Measurements from ENCODE around the gene LTBP1.
"Not testable (repeated sequence)": the region's sequence is repeated elsewhere in the genome, so short reads cannot be mapped to it uniquely, and the experiment has no call there.

LTBP1 gene

DNA sequence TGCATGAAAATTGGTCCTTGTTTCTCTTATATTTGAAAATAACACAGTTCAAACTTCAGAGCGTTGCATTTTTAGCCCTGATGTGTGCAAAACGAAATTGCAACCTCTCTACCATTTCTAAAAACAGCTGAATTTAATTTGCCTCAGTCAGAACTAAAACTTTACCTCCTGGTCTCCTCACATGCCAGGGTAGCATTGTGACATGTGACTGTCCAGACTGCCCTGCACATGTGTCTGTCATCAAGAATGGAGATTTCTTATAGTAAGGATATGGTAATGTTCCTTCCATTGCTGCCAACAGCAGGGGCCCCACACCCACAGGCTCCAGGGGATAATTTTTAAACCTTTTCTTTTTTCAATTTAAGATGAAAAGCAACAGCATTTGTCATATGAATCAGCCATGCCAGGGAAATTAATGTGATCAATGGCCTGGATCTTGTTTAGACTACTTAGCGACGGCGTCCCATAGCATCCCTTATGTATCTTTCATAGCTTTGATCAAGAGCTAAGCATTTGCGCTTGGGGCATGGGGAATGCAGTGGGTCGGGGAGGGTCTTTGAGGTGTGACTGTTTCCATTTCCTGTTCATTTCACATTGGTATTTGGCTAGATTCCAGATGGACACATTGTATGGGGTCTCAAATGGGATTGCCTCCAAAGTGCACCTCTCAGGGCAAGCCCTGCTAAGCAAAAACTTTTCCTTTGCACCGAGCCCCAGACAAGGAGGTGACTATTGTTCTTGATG, 437.3 kb downstream of the LTBP1 start:
- no peak for DNase-seq (ENCODE audit: low read depth)

DNA sequence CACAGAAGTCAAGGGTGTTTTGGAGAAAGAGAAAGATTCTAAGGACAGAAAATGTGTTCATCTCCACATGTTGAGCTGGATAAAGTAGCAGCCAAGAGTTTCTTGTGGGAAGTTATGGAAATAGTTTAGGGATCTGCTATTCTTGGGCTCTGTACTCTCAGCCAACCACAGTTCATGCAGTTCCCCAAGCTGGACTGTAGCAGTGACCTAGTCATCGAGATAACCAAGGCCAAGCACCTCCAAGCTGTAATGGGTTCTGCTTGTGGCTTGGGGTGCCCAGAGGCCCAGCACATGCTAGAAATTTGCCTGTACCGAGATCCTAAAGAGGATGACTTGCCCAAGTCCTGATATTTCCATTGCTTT, 437.8 kb downstream of the LTBP1 start:
- DNase-seq (ENCODE audit: low read depth), result no peak

DNA sequence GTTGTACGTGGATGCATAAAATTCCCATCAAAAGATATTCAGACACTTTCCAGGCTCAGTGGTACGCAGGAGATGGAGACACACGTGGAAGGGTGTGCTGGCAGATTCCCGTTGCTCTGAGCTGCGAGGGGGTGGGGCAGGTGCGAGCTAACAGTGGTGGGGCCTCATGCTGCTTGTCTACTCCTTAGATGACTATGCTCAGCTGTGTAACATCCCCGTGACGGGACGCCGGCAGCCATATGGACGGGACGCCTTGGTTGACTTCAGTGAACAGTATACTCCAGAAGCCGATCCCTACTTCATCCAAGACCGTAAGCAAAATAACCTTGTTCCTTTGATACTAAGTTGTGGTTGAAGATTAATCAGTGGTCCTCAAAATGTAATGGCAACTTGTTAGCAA, 442.2 kb downstream of the LTBP1 start:
- no peak for DNase-seq (ENCODE audit: low read depth)

DNA sequence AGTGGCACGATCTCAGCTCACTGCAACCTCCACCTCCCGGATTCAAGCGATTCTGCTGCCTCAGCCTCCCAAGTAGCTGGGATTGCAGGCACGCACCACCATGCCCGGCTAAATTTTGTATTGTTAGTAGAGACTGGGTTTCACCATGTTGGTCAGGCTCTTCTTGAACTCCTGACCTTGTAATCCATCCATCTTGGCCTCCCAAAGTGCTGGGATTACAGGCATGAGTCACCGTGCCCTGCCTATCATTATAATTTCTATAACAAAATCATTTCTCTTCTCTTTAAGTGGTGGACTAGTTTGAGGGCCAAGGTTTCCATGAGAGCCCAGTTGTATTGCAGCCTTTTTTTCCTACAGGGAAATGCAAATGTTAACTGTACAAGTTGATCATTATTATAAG, 442.9 kb downstream of the LTBP1 start:
- DNase-seq (ENCODE audit: low read depth), result not testable (repeated sequence)

DNA sequence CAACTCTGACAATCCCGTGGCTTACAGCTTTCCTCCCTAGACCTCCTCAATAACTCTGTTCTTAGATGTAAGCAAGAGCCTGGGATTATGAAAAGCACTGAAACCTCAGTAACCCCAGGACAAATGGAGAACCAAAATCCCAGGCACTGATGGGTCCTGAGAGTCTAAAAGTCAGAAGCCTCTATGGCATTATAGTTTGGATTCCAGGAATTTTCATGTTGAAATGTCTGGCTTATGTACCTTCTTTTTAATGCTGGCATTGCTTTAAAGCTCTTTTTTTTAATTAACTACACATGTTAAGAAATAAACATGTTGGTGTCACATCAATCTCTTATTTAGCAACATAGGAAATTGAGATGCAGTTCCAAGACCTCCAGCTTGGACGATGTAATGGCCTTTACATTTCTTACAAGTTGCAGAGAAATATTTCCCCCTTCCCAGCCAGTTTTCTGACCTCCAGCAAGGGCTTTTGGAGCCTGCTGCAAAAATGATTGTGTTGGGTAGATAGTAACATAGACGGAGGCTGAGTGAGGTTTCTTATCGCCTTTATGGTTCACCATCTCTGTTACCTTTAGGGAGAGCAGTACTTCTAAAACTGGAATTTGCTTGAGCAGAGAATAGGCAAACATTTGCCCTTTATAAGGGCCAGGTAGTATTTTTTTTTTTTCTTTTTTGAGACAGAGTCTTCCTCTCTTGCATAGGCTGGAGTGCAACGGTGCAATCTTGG, 444.9 kb downstream of the LTBP1 start:
- no peak for DNase-seq (ENCODE audit: low read depth)

DNA sequence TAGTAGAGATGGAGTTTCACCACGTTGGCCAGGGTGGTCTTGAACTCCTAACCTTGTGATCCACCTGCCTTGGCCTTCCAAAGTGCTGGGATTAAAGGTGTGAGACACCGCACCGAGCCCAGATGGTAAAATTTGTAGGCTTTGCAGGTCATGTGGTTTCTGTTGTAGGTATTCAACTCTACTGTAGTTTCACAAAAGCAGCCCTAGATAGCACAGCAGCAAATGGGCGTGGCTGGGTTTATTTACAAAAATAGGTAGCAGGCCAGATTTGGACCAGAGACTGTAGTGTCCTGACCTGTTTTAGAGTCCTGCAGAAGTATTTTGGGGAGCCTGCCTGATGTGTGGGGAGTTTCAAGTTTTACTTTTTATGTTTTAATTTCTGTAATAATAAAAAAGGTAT, 445.6 kb downstream of the LTBP1 start:
- no peak for DNase-seq (ENCODE audit: low read depth)

DNA sequence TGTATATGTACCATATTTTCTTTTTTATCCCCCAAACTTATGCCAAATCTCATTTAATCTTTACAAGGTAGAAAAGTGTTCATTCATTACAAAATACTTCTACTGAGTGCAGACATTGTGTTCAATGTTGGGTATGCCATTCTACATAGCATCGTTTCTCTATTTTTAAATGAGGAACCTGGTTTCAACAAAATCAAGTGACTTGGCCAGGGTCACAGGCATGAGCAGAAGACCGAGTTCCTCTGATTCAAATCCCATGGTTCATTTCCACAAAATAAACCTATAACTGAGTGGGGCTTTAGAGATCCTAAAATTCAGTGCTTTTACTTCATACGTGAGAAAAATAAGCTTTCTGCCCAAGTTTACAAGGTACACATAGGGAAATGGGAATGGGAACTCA, 448.3 kb downstream of the LTBP1 start:
- no peak for DNase-seq (ENCODE audit: low read depth)

DNA sequence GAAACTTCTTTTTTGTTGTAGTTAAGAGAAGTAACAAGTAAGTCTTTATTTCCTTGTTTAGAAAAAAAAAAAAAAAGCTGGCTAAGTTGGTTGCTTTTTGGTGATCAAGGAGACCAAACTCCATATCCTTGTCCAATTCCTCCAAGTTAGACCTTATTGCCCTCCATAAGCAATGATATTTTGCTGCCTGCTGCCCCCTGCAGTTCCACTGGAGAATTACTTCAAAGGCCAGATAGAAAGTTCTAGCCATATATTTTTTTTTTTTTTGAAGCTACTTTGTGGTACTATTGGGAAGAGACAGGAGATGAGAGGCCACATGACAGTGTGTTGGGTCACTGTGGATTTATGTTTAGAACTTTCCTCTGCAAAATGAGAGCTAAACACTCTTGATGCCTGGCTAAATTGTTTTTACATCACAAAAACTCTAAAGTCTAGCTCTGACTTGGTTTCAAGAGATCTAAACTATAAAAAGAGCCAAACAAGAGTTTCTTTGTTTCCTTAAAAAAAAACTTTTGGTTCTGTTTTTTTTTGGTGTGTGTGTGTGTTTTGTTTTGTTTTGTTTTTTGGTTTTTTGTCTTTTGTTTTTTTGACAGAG, 449.0 kb downstream of the LTBP1 start:
- peak; percentile 33 for DNase-seq (ENCODE audit: low read depth)

DNA sequence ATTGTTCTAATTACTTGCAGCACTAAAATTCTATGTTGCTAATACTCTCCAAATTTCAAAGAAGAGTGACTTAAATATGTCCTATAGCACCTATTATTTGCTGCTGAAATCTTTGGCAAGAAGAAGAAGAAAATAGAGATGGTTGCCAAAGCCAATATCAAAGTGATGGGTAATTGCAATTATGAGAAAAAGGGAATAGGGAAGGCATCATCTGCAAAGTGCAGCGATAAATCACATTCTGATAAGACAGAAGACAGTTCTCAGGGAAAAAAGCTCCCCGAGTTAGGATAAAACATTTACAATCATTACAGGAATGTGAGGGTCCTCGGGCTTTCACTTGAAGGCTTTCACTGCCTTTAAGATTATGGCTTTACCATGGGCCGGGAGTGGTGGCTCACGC, 457.6 kb downstream of the LTBP1 start:
- DNase-seq (ENCODE audit: low read depth), result no peak

DNA sequence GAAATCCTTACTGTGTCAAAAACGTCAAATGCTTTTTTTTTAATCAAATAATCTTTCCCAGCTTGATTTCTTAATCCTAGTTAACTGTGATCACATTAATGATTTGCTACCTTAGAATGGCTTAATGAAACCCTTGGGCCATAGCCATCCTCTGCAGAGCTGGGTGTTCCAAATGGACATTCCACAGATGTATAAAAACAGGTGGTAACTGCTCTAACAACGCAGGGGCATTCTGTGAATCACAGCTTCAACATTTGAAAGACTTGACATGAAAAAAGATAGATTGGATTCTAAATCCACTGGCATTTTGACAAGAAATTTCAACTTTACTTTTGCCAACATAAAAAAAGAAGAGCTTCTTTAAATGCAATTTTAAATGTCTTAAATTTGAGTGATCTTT, 459.9 kb downstream of the LTBP1 start:
- no peak for DNase-seq (ENCODE audit: low read depth)

DNA sequence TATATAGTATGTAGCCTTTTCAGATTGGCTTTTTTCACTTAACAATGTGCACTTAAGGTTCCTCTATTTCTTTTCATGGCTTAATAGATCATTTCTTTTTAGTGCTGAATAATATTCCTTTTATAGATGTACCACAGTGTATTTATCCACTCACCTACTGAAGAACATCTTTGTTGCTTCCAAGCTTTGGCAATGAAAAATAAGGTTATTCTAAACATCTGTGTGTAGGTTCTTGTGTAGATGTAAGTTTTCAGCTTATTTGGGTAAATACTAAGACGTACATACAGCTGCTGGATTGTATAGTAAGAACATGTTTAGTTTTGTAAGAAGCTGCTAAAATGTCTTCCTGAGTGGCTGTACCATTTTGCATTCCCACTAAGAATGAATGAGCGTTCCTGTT, 461.4 kb downstream of the LTBP1 start:
- no peak for DNase-seq (ENCODE audit: low read depth)

DNA sequence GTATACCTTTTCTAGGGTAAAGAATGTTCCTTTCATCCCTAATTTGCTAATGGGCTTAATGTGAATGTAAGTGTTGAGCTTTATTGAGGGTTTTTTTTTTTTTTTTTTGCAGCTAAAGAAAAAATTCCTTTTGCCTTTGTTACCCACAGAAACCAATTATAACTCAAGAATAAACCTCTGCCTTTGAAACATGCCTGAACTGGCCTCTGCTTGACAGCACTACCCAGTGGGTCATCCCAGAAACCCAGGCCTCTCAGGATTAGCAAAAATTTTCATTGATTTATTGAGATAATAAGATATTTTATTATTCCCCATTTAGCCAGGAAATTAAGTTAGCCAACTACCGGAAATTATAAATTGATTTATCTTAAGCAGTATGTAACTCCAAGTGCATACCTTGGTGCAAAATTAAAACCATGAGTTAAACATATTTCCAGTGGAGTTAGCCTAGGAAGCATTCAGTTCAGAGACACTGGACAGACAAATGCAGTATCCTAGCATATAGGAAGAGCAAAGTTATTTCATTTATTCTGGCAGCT, 462.7 kb downstream of the LTBP1 start:
- DNase-seq (ENCODE audit: low read depth), result no peak

DNA sequence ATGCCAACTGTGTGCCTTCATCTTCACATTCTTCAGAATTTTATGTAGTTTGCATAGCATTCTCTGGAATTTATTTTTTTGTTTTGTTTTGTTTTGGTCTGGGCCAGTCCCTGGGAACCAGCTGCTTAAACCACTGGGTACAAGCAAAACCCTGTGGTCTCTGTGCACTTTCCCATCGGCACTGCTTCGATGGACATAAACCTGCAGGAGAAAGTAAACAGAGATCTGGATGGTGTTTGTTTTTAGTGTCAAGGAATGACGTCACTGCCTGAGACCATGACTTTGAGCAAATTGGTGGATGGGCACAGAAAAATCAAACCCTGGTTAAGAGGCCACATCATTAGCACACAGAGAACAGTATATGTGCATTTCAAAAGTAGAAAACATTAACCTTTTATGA, 465.0 kb downstream of the LTBP1 start:
- DNase-seq (ENCODE audit: low read depth), result no peak

DNA sequence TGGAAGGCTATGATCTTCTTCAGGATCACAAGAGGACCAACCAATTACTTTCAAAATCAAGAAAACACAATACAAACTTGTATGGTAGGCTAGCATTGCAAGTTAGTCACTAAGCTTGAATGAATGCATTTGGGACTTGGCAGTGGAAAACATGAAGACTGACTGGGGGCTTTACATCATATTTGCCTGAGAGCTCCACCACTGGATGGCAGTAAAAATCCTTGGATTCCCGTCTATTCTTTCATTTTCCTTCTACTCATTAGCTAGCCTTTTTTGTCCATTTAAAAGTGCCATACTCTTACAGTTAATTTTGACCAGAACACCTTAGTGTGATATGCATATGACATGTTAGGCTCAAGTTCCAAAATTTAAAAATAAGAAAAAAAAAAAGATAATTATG, 466.2 kb downstream of the LTBP1 start:
- no peak for DNase-seq (ENCODE audit: low read depth)

DNA sequence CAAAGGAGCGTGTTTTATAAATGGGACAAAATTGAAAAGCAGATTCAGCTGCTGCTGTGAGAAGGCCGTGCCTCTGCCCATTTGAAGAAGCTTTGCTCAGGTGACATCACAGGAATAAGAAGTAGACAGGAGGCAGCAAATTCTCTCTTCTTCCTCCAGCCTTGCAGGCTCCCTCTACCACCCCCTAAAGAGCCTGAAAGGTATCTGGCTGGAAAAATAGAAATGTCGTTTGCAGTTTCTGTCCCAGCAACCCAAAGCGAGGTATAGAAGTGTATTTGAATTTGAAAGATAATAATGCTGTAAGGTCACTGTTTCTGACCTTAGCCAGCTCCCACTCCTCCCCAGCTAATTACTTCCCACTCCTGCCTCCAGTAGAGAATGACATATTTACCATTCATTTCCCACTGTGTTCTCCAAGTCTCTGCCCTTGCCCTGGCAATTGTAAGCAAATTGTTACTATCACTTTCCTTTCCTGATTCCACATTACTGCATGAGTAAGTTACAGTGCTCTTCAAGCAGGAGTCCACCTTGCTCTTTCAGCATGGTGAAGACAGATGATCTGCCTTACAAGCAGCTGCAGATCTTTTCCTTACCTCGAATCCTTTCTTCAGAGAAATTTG, 472.9 kb downstream of the LTBP1 start:
- DNase-seq (ENCODE audit: low read depth), result no peak

DNA sequence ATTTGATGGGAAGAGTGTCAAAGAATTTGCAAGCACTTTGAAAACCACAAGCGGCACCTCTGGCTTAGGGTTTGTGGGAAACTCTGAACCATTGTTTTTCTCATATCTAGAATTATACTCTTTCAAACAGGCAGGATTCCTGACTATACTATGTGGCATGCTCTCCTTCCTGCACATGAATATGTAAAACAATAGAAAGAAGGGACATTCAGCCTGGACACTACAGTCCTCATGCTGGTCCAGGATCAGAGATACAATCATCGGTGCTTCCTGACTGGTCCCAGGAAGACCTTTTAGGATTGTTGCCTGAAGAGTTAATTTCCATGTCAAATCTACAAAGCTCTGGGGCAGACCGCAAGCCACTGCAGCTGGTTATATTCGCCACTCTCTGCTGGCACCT, 474.0 kb downstream of the LTBP1 start:
- no peak for DNase-seq (ENCODE audit: low read depth)

DNA sequence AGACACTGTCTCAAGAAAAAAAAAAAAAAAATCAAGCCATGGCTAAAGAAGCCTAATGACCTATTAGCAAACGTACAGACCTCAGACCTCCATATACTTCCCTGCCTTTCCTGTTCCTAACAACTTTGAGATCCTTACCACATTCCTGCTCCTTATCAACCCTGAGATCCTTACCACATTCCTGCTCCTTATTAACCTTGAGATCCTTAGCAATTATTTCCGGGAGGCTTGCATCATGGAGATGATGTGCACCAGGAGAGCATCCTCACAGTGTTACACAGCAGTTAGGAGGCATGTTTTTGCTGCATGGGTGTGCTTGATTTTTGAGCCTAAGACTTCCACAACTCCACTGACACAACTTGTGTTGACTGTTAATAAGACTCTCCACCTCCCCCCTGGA, 475.1 kb downstream of the LTBP1 start:
- no peak for DNase-seq (ENCODE audit: low read depth)

DNA sequence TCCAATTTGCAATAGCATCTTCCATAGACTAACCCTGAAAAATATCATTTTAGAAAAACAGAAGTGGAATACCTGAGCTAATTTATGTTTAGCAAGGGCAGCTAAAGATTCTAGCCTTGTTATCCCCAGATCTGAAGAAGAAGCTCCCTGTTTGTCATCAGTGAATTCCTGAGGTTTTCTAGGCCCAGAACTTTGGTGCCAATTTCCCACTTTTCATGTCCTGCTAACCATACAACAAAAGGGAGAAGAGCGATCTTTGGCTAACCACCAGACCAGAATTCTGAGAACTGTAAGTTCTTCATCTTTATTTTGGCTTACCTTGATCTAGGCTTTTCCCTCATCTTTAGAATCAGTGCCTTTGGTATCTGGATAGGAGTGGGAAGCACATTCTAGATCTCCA, 478.4 kb downstream of the LTBP1 start:
- no peak for DNase-seq (ENCODE audit: low read depth)

DNA sequence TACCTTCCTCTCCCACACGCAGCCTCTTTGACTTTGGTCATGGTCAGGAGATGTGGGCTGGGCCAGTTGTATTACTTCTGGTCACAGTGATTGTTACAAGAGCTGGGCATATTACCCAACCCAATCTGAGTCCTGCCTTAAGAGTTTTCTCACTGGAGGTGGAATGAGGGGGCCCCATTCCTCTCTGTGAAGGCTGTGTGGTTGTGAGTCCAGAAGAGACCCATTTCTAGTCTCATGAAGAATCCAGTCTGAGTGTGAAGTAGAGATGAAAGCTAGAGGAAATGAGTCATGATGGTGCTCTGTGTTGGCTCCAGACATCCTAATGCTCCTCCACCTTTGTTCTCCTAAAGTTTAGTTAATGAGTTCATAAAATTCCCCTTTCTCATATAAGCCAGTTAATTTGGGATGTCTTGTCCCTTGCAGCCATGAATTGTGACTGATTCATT, 478.9 kb downstream of the LTBP1 start:
- DNase-seq (ENCODE audit: low read depth), result no peak

DNA sequence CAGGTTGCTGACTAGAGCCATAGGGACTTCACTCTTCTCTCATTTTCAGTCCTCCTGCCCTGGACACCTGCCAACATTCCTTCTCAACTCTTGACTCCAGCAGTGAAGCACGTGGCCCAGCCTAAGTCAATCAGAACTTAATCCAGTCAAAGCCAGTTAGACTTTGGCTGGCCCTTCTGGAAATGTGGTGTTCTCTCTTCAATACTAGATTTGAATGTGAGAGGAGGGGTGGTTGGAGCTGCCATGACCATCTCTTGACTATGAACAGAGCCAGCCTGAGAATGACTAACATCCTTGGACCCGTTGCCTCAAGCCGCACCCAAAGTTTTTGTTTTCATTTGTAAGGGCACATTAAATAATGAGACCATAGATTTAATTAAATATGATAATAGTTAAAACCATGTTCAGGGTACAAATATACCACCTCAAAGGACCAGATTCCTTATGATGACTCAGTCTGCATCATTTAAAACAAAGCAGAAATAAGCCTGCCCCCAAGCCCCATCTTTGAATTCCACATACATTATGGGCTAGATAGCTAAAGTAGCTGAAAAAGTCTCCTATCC, 480.0 kb downstream of the LTBP1 start:
- DNase-seq (ENCODE audit: low read depth), result no peak

DNA sequence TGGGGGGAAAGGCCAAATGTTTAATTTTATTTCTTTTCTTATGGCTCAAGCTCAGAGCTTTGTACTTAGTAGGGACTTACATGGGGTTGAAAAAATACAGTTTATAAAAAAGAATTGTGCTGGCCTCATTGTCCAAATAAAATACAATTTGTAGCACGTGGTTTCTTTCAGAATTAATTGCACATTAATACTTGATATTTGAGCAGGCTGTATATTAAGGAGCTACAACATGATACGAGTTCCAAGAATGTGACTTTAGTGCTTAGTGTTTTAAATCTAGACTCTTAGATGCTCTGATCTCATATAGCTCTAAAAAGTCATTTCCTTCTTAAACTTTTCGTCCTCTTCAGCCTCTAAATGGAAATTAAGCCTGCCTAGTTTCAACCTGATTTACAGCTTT, 483.3 kb downstream of the LTBP1 start:
- no peak for DNase-seq (ENCODE audit: low read depth)

DNA sequence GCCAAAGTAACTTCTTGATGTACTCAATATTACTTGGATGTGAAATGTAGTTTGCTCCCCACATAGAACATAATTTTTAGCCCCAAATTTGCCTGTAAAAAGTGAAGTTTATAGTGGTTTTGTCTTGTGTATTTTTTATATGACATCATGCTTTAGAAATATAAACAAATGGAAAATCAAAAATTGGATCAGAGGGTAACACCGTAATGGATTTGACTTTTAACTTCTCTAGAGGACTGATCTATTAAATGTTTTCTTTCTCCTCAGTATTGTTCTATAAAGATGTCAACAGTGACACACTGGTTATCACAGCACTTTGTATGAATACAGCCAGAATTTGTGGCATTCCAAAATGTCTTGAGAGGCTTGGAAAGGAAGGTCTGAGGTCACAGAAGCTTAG, 484.1 kb downstream of the LTBP1 start:
- DNase-seq (ENCODE audit: low read depth), result no peak
